COLO668 (cell line): Measurements from ENCODE around the gene RNF144A.

ENCODE experiments used
- DNase-seq: peaks from one replicate; lab custom pipeline; 2025; ENCODE audit not compliant: unreplicated experiment; lab: John Stamatoyannopoulos, UW

The RNF144A gene

GRCh38 chr2:6945821-6946220 is 28.6 kb downstream of the RNF144A start:
- no peak for DNase-seq

DNA sequence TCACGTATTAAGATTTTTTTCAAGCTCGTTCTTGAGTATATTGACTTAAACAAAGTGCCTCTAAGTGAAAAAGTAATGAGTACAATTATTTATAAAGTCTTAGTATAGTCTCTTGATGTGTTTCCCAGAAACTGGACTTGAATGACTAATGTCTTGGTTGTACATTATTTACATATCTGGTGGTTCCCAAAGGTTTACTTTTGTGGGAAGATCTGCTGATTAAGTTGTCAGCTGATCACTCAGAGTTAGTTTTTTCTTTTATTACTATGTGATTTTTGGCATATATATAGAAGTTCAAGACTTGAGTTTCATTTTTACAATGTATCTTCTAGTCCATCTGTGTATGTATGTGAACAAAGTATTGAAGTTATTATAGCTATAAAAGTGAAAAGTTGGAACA is 29.5 kb downstream of the RNF144A start:
- no peak for DNase-seq

DNA sequence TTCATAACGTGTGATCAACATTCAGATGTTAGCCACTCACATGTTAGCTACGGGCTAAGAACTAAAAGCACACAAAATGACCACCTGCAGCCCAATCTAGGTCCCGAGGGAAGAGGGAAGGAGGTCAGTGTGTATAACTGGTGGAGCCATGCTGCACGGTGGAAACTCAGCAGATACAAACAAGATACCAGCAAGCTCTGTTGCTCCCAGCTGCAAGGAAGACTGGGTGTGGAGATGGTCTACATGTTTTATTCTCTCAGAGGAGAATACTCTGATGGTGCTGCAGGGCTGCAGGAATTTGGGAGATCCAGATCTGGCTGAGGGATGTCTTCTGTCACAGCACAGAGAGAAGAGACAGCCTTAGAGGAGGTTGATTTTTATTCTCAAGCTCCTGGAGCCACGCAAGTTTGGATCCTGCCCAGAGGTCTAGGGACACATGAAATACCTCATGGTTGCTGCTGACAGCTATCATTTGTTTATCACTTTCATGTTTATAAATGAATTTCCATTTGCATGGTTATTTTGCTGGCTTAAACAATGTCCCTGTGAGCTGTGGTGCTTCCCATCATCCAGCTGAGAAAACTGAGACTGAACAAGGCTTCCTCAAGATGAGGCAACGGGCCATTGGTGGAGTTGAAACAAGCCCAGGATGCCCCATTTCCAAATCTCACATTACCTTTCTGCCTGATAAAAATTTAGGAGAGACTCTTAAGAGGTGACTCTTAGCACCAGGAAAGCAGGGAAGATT is 30.9 kb downstream of the RNF144A start:
- no peak for DNase-seq

DNA sequence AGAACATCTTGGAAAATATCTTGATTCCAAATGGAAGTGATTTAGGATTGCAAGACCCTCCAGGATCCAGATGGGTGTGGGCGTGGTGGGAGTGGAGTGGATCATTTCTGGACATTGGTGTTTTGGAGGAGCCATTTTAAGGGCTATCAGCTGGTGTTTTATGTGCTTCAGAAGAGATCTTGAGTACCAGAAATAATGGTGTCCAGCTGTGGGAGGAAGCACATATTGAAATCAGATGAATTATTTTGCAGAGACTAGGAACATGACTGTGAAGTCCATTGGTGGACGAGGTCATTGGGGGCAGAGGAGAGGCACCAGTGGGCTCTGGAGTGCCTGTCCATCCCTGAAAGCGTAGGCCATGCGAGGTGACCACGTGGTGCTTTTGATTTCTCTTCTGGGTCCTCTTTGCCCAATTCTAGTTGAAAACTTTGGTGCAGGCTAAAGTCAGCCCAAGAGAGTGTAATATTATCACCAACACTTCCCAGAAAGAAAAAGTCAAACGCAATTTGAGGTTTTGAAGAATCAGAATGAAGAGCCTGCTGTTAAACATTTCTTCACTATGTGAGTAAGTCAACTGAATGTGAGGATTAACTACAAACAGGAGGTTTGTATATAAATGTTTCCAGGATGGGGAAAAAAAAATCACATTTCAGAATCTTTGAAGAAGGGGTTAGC is 31.6 kb downstream of the RNF144A start:
- DNase-seq: no peak

DNA sequence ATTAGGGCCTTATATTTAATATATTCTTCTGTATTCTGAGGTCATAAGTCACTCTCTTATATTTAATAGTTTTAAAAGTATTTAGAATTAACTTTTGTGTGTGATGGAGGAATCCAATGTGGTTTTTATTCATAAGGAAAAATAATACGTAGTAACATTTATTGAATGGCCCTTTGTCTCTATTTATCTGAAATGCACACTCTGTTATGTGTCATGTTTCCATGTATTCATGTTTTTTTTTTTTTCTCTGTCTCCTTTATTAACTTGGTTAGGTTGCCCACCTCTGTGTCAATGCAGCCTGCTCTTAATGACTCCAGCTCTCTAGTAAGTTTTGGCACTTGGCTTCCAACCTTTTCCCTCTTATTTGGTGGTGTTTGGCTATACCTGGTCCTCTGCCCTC is 33.8 kb downstream of the RNF144A start:
- DNase-seq: no peak

- DNase-seq: no peak
Observed at GRCh38 chr2:6952101-6952500, 34.9 kb downstream of the RNF144A start.

DNA sequence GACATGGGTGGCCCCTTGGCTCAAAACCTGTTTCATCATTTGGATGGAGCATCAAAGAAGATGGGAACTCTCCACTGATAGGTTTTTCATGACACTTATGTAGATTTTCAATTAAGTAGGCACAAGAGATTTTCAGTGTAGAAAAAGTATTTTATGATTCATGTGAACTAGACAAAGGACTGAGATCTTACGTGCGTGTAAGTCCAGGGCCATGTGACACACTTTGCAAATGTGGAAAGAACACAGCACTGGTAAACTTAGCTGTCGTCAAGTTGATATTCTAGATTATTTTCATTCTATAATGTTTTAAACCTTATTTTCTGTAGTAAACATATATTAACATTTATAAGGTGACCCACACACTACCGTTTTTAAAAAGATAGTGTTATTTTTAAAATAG is 37.4 kb downstream of the RNF144A start:
- no peak for DNase-seq

DNA sequence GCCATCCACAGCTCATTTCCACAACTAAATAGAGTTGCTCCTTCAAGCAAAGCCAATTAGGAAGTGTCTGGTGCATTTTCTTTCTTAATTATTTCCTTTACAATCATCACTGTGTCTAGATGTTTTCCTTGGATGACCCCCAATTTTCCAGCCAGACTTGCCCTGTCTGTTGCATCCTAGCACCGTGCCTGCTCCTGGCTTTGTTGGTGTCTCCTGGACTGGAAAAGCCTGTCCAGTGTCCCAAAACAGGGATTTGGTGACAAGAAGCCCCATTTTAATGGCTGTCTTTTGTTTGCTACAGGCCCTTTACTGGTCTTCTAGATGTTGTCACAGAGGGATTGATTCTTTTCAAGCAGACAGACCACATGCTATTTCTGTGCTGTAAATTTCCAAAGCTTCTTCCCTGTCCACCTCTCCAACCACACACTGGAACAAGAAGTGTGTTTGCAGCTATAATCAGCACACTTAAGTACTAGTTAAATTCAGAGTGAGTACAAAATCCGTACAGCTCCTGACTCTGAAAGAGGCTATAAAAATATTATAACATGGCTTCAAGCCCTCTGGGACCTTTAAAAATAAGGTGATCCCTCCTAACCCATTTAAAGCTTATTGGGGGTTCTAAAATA is 38.4 kb downstream of the RNF144A start:
- no peak for DNase-seq

DNA sequence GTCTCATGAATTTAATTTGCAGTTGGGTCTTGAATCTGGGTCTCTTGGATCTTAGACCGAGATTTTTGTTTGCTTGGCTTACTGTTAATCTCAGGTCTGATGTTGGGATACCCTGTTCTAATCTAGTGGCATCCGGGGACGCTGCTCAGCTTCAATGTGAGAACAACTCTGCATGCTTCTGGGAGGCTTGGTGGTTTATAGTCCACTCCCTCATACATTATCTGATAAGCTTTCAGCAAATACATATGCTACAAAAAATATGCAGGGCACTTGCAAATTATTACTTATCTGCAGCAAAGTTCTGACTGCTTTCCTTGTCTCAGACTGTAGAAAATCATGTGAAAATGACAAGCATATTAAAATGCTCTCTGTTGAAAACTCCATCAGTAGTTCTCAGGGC is 39.4 kb downstream of the RNF144A start:
- DNase-seq: no peak

DNA sequence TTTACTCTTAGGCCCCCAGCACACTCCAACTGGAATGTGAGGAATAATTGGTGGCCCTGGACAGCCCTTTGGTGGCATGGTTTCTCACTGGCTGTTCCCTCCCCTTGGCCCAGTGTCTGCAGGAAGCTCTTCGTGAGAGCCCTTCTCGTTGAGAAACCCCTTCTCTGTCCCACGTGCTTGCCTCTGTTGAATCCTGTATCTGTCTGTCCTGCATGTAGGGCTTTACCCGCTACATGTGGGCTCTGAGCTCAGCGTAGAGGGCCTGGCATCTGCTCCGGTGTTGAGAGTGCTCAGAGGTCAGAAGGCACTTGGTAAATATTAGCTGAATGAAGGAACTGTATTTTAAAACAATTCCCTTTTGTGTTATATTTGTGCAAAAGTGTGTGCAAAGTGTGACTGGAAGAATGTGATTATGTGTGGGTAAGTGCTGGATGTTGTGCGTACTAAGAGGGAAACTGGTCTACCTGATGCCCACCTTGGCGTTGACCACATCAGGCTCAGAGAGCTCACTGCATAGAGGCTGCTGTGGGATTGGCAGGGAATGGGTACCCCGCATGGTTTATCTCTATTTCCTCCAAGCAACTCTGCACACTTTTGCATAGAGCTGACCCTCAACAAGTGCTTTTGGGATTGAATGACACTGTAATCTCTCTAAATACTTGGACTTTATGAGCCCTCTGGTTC is 40.0 kb downstream of the RNF144A start:
- DNase-seq: no peak

DNA sequence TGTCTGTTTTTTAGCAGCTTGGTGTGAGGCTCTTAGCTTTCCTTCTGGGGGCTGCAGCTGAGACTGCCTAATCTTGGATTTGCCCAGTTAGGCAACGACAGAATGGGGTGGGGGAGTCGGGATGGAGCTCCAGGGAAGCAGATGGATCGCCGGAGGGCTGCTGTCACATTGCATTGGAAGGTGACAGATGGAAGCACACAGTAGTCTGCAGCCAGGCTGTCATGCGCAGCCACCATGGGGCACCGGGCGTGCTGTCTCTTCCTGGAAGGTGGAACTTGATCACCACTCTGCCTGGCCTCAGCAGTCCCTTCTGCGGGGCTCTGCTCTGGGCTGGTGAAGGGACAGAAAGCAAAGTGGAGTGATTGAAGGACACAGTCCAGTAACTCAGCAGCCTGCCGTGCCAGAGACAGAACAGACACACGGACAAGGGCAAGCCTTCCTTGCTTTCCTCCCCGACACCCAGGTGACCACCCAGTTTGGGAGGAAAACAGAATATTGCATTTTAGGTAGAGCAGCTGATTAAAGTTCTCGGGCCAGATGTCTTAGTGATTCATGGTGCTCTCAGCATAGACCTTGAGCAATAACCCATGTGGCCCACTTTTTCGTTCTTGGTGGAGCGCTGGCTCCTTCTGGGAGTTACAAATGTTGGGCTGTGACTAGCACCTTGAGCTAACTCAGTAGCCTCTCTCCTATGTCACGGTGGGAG is 40.9 kb downstream of the RNF144A start:
- DNase-seq: no peak

DNA sequence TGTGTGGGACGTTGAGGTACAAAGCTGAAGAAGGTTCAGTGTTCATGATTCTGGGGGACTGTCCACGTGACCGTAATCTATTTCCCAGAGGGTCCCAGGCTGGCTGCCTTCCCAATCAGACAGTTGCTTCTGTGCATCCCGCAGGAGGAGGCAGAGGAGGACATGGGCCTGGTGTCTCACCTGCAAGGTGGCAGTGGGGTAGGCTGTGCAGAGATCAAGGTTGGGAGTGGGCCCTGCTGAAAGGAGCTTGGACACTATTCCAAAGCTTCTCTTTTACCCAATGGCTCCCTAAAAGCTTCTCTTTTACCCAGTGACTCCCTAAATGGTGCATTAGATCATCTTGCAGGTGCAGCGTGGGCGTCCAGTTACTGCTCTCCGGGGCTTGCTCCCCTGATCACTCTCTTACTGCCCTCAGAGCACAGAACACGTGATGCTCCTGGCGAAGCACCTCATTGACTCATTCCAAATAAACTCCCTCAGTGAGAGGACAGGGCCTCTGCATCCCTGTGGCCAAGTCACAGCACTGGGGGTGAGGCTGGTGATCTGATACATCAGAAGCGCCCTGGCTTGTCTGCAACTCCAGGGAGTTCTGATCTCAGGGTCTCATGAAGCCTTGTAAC is 41.5 kb downstream of the RNF144A start:
- no peak for DNase-seq

- DNase-seq: no peak
Observed at GRCh38 chr2:6959751-6960150, 42.5 kb downstream of the RNF144A start.

DNA sequence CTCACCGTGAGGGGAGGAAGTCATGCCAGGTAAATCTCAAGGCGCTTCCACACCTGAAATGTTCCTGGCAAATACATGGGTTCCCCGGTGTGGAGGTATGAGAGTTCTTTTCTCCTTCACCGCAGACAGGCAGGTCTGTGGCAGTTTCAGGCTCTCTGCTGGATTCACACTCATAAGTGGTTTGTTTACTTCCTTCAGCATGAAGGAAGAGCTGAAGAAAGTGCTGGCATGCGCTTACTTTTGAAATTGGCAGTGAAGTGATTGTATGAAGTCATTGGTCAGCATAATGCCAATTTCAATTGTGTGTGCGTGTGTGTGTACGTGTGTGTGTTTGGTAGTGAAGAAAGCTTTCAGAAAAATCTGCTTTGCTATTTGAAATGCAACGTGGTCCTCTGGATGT is 43.4 kb downstream of the RNF144A start:
- no peak for DNase-seq

- DNase-seq: no peak
Observed at GRCh38 chr2:6963727-6964126, 46.5 kb downstream of the RNF144A start.

- no peak for DNase-seq
Observed at GRCh38 chr2:6965071-6965795, 48.0 kb downstream of the RNF144A start.

GRCh38 chr2:6966446-6966940 is 49.3 kb downstream of the RNF144A start:
- no peak for DNase-seq

DNA sequence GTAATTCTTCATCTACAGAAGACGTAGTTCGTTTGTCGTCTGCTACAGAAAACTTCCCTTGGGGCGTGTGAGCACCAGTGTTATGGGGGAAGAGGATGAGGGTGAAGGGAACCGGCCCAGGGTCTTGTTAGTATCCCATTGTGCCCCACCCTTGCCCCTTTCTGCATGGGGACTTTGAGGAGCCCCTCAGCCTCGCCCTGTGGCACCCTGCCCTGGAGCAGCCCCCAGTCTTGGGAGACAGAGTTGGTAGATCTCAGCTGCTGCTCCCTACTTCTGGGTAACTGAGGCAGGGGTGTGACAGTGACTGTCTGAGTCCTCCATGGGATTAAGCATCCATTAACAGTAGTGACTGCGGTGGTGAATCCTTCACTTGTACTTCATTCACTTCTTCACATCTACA is 50.1 kb downstream of the RNF144A start:
- DNase-seq: no peak

DNA sequence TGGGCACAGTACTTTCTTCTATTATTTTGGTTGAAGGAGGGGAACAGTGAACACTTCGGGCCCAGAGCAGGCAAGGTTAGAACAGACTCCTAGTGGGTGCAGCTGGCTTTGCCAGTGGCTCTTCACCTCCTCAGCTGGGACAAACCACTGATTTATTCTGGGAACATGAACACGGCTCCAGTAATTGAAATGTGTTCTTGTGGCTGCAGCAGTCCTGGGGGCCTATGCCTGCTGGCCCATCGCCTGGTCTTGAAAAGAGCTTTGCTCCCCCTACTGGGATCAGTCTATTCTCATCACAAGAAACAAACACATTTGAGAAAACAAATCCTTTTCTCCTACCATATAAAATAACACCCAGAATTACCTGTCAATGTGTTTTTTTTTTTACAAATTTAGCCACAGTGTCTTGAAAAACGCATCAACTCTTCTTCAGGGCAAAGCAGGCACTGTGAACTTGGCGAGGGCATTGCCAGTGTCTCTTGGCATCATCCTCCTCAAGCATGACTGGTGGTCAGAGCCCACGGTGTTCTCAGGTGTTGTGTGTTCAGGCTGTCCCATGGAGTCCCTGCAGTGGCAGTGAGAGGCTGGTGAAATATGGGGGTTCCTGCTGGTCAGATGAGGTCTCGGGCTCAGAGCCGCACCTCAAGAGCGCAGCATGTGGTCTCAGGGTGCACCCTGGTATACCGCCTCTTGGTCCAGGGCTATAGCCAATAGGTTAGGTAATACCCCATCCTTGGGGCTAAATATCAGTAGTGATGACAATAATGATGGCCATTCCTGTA is 51.3 kb downstream of the RNF144A start:
- no peak for DNase-seq
